Measurements from ENCODE around the gene KRT84.

DNA sequence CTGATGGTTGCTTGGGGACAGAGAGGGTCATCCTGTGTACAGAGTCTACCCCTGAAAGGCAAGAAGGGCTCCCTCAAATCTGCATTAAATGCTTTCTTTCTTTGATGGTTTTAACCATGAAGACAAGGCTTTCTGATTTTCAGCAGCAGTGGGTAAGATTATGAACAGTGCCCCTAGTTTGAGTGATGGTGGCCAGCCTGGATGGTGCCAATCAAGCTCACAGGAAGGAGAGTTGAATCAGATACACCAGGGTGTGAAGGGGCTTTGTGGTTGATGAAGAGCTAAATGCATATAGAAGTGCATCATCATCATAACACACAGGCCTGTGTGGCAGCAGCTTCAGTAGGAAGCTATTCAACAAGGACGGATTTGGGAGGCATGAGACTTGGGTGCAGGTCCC lies 23.9 kb downstream of the KRT84 start:
- TF ChIP-seq POLR2A (IDR thresholded peaks at IDR 0.05; ENCODE audit: low read depth, low read length) (no peak), ASH2L (IDR thresholded peaks at IDR 0.05; ENCODE audit: borderline replicate concordance, low read depth) (no peak), TBL1XR1 (IDR thresholded peaks at IDR 0.05; ENCODE audit: low read depth, low read length) (no peak), TCF12 (IDR thresholded peaks at IDR 0.05; ENCODE audit: low read depth, low read length) (no peak), ZBED1 (IDR thresholded peaks at IDR 0.05; ENCODE audit: borderline replicate concordance) (no peak), RB1 (IDR thresholded peaks at IDR 0.05; ENCODE audit: borderline replicate concordance) (no peak), RAD21 (IDR thresholded peaks at IDR 0.05; ENCODE audit: insufficient read depth, low read depth, low read length) (no peak), NRF1 (conservative IDR thresholded peaks at IDR 0.05; ENCODE audit: low read depth, low read length) (no peak), EZH2 (IDR thresholded peaks at IDR 0.05; ENCODE audit: borderline replicate concordance, control insufficient read depth, low read depth, low read length) (no peak)
- TF ChIP-seq, protein P1, sequence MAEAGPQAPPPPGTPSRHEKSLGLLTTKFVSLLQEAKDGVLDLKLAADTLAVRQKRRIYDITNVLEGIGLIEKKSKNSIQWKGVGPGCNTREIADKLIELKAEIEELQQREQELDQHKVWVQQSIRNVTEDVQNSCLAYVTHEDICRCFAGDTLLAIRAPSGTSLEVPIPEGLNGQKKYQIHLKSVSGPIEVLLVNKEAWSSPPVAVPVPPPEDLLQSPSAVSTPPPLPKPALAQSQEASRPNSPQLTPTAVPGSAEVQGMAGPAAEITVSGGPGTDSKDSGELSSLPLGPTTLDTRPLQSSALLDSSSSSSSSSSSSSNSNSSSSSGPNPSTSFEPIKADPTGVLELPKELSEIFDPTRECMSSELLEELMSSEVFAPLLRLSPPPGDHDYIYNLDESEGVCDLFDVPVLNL (IDR thresholded peaks at IDR 0.05; ENCODE audit: low read depth, low read length) = no peak
- TF ChIP-seq, protein P2, sequence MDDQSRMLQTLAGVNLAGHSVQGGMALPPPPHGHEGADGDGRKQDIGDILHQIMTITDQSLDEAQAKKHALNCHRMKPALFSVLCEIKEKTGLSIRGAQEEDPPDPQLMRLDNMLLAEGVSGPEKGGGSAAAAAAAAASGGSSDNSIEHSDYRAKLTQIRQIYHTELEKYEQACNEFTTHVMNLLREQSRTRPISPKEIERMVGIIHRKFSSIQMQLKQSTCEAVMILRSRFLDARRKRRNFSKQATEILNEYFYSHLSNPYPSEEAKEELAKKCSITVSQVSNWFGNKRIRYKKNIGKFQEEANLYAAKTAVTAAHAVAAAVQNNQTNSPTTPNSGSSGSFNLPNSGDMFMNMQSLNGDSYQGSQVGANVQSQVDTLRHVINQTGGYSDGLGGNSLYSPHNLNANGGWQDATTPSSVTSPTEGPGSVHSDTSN (IDR thresholded peaks at IDR 0.05; ENCODE audit: insufficient replicate concordance, low read depth, low read length) = no peak
- TF ChIP-seq, protein P3, sequence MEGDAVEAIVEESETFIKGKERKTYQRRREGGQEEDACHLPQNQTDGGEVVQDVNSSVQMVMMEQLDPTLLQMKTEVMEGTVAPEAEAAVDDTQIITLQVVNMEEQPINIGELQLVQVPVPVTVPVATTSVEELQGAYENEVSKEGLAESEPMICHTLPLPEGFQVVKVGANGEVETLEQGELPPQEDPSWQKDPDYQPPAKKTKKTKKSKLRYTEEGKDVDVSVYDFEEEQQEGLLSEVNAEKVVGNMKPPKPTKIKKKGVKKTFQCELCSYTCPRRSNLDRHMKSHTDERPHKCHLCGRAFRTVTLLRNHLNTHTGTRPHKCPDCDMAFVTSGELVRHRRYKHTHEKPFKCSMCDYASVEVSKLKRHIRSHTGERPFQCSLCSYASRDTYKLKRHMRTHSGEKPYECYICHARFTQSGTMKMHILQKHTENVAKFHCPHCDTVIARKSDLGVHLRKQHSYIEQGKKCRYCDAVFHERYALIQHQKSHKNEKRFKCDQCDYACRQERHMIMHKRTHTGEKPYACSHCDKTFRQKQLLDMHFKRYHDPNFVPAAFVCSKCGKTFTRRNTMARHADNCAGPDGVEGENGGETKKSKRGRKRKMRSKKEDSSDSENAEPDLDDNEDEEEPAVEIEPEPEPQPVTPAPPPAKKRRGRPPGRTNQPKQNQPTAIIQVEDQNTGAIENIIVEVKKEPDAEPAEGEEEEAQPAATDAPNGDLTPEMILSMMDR (IDR thresholded peaks at IDR 0.05 in 2 of 3, conservative IDR thresholded peaks at IDR 0.05 in 1 of 3; ENCODE audit: control insufficient read depth in 2 of 3, extremely low read depth in 1 of 3, insufficient read depth in 1 of 3, low read depth in 3 of 3, low read length in 3 of 3) = no peak
- TF ChIP-seq, protein P4, sequence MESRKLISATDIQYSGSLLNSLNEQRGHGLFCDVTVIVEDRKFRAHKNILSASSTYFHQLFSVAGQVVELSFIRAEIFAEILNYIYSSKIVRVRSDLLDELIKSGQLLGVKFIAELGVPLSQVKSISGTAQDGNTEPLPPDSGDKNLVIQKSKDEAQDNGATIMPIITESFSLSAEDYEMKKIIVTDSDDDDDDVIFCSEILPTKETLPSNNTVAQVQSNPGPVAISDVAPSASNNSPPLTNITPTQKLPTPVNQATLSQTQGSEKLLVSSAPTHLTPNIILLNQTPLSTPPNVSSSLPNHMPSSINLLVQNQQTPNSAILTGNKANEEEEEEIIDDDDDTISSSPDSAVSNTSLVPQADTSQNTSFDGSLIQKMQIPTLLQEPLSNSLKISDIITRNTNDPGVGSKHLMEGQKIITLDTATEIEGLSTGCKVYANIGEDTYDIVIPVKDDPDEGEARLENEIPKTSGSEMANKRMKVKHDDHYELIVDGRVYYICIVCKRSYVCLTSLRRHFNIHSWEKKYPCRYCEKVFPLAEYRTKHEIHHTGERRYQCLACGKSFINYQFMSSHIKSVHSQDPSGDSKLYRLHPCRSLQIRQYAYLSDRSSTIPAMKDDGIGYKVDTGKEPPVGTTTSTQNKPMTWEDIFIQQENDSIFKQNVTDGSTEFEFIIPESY (IDR thresholded peaks at IDR 0.05) = no peak

All from GM12878 (cell line).